ENCODE results near the gene CENPK.

- TF ChIP-seq CTCF (optimal IDR thresholded peaks at IDR 0.05 in 1 of 3, IDR thresholded peaks at IDR 0.05 in 1 of 3, conservative IDR thresholded peaks at IDR 0.05 in 1 of 3; ENCODE audit: extremely low read depth in 1 of 3, insufficient read depth in 2 of 3, low read length in 3 of 3) (no peak), EZH2 (IDR thresholded peaks at IDR 0.05; ENCODE audit: low read length) (no peak)
Observed at GRCh38 chr5:65566505-65566904, 3.5 kb upstream of the CENPK start.

Measured in keratinocyte (primary cell).